Measurements from ENCODE around the gene CYP21A2.
"Not testable (repeated sequence)": the region's sequence is repeated elsewhere in the genome, so short reads cannot be mapped to it uniquely, and the experiment has no call there.

DNA sequence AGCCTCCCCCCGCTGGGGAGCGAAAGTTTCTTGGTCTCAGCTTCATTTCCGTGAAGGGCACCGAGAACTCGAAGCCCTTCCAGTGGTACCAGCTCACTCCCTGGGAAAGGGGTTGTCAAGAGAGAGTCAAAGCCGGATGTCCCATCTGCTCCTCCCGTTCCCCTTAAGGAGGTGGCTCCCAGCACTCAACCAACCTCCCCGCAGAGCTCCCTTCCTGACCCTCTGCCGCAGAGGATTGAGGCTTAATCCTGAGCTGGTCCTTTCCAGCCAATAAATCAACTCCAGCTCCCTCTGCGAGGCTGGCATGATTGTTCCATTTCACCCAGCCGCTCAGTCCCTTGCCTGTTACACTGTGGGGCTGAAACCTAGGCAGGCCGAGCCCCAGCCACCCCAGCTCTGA lies 29.6 kb upstream of the CYP21A2 start:
- TF ChIP-seq SP1 (IDR thresholded peaks at IDR 0.05): not testable (repeated sequence)
- TF ChIP-seq, protein P1, sequence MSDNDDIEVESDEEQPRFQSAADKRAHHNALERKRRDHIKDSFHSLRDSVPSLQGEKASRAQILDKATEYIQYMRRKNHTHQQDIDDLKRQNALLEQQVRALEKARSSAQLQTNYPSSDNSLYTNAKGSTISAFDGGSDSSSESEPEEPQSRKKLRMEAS (IDR thresholded peaks at IDR 0.05): not testable (repeated sequence)

Data from liver (tissue), 2 donors.